Stomach (tissue), 9 donors: Measurements from ENCODE around the gene CCL18. TPM values are rescaled to one million over a fixed set of nuclear protein-coding genes. Genes with fewer than 3 reads are reported as not detected.
"Not testable (repeated sequence)": the region's sequence is repeated elsewhere in the genome, so short reads cannot be mapped to it uniquely, and the experiment has no call there.

Source experiments
- DNase-seq, 2 donors: peaks; one replicate each; pipeline versions ENCODE4 v3.0.0 to v3.0.0-alpha.2; 2013 to 2019
- H3K27ac ChIP-seq, 5 donors: fragments of 200-600 bp in 4 of 5; sonication (generic) in 4 of 5; one replicate each; pipeline ENCODE4 v1.5.1; 2013 to 2019; ENCODE audit warnings: mild to moderate bottlenecking in 1 of 5, moderate library complexity in 1 of 5
- H3K27me3 ChIP-seq, 3 donors: fragments of 200-600 bp; sonication (generic); one replicate each; pipeline ENCODE4 v1.5.1; 2017 to 2019; ENCODE audit warnings: mixed run types in 1 of 3
- H3K36me3 ChIP-seq, 4 donors: fragments of 200-600 bp; sonication (generic); 1 replicate in 3 of 4; 2 replicates in 1 of 4; pipeline ENCODE4 v1.5.1; 2016 to 2019
- H3K4me1 ChIP-seq, 4 donors: fragments of 200-600 bp; sonication (generic); one replicate each; pipeline ENCODE4 v1.5.1; 2016 to 2019
- H3K4me3 ChIP-seq, 4 donors: fragments of 200-600 bp; sonication (generic) in 3 of 4; one replicate each; pipeline ENCODE4 v1.5.1; 2016 to 2019; ENCODE audit warnings: mild to moderate bottlenecking in 1 of 4
- H3K9me3 ChIP-seq, 4 donors: fragments of 200-600 bp; sonication (generic); one replicate each; pipeline ENCODE4 v1.5.1; 2016 to 2019
- EP300 ChIP-seq: sonication (generic); formaldehyde crosslinking; IDR thresholded peaks from one replicate; pipeline ENCODE4 v1.6.1; 2017; ENCODE audit warnings: antibody characterized with exemption
- POLR2A ChIP-seq, 4 donors: fragments of 450-650 bp; IDR thresholded peaks; one replicate each; pipeline ENCODE4 v1.6.1; 2016; ENCODE audit warnings: antibody characterized with exemption in 4 of 4, control low read depth in 2 of 4, mild to moderate bottlenecking in 1 of 4, moderate library complexity in 1 of 4
- POLR2AphosphoS5 ChIP-seq, 3 donors: sonication (generic); formaldehyde crosslinking; IDR thresholded peaks; one replicate each; pipeline ENCODE4 v1.6.1; 2016; ENCODE audit warnings: antibody characterized with exemption in 3 of 3
- WGBS, 5 donors: extraction: QIAGEN DNeasy Blood & Tissue Kit in 3 of 5; methylation state at CpG; one replicate each; pipeline versions ENCODE4 v1.1.5 to v1.1.7; 2013 to 2018; 5-methylcytosine and 5-hydroxymethylcytosine counted together
- intact Hi-C: fragments of 100-400 bp; cut with DNase I; formaldehyde crosslinking; loops from one replicate; pipeline ENCODE4 v1.15.1; 2023; ENCODE audit warnings: low total_unique reads
- polyA plus RNA-seq, 3 donors: library from polyadenylated mRNA; stranded (reverse); fragments of 200-250 nt; gene quantifications; one replicate each; pipeline ENCODE4 v1.2.3, GENCODE V29; 2013
- total RNA-seq, 5 donors: library from RNA; depleted of rRNA; stranded (reverse); fragments of >200 nt; gene quantifications; one replicate each; pipeline versions ENCODE4 v1.1.0 to v1.2.3, GENCODE V29; 2014 to 2016
- TF ChIP-seq, protein P1 (sequence below), 7 experiments: fragments of 450-650 bp in 4 of 7; fragments of 200-600 bp in 3 of 7; sonication (generic) in 3 of 7; IDR thresholded peaks; one replicate each; pipeline ENCODE4 v1.5.1; 2016 to 2019; ENCODE audit warnings: antibody characterized with exemption in 7 of 7, control low read depth in 2 of 7, mild to moderate bottlenecking in 1 of 7
- donor health status: healthy with polysubstance abuse.
- donor health status: Bipolar disorder and iron deficiency.
- donor health status: healthy.

The CCL18 gene
- total and polyA plus RNA-seq, 8 donors, result 0.87 to 12.2 (median 2.5) TPM; not detected in 4

DNA sequence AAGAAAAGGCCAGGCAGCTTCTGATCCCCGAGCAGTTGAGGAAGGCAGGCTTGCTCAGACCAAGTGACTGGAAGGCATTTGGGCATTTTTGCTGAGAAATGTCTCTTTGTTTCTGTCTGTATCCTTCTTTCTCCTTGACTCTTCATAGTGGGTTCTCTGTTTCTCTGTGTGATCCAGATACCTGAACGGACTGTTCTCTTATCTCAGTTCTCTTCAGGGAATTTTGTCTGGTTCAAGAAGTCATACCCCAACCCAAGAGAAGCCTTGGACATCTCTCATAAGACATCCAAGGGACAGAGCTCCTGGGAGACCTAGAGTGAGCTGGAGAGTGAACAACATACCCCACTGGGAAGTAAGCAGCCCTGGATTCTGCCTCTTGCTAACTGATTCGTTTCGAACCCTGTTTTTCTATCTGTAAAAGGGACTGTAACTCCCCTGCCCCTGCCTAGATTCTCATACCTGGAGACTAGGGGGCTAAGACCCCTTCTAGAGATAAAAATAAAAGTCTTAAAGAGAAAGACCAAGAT is 25.3 kb downstream of the CCL18 start:
- 64 to 76% (median 72%) methylated on average over 4 of the region's 4 CpGs for WGBS, 5 donors
- intact Hi-C loops, result no loop called here
- peak overlapping the region in 2 of 5 donors; percentile 18 to 24 for H3K27ac ChIP-seq

DNA sequence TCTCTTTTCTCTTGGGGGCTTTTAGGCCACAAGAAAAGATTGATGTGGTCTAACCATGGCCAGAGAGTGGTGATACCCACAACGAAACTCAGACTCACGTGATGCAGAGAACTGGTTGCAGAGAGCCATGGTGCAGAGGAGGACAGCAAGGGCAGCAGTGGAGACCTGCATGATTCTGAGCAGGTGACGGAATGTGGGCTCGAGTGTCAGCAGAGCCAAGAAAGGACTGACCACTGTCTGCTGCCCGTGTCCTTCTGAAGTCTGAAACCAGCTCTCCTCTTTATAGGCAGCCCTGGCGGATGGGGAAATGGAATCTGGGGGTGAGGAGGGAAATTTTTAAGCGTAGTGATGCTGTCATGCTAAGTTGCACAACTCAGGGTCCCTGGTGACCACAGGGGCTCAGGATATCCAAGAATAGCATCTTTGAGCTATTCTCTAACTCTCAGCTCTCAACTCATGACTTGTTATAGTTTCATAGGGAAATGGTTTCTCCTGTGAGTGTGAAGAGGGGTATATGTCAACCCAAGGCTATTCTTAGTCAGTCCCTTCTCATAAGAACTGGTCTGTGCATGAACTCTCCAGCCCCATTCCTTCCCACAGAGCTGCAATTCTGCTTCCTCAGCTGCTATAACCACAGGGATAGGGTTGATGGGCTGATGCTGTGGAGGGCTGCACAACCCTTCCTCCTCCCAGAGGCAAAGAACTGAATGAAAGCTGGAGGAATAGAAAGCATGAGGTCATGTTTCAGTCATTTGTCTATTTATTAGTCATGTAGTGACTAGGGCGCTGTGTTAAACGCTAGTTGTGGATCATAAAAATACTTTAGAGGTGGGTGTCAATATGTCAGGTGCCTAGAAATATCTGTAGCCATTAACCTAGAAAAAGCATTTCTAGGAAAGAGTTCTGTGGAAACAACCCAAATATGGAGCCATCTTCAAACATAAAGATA is 26.1 kb downstream of the CCL18 start, which contains the start of gene CCL3:
CCL3 (minus strand) TSS at position 256 of the 949 bp plus-strand sequence; CDS start at position 171, 85 bp downstream.
- peak in 1 of 2 donors; percentile 46 for DNase-seq
- H3K4me1 ChIP-seq, result peaks cover 0 to 13% (median 3%) of the 10 kb centered on the region in 4 donors
- WGBS, 5 donors, result 53 to 74% (median 69%) methylated on average over 9 of the region's 9 CpGs
- peaks cover 0 to 21% (median 5%) of the 10 kb centered on the region in 3 donors for H3K27me3 ChIP-seq
- no peaks in the 10 kb centered on the region for H3K9me3 ChIP-seq
- H3K27ac ChIP-seq, result peak within 1 kb of the TSS in 3 of 5 donors; percentile 15 to 24 (median 18)
- no peak within 1 kb of the TSS for H3K4me3 ChIP-seq
- TF ChIP-seq POLR2A (IDR thresholded peaks at IDR 0.05) (no peak), EP300 (no peak), POLR2AphosphoS5 (IDR thresholded peaks at IDR 0.05) (no peak)
- TF ChIP-seq, protein P1, sequence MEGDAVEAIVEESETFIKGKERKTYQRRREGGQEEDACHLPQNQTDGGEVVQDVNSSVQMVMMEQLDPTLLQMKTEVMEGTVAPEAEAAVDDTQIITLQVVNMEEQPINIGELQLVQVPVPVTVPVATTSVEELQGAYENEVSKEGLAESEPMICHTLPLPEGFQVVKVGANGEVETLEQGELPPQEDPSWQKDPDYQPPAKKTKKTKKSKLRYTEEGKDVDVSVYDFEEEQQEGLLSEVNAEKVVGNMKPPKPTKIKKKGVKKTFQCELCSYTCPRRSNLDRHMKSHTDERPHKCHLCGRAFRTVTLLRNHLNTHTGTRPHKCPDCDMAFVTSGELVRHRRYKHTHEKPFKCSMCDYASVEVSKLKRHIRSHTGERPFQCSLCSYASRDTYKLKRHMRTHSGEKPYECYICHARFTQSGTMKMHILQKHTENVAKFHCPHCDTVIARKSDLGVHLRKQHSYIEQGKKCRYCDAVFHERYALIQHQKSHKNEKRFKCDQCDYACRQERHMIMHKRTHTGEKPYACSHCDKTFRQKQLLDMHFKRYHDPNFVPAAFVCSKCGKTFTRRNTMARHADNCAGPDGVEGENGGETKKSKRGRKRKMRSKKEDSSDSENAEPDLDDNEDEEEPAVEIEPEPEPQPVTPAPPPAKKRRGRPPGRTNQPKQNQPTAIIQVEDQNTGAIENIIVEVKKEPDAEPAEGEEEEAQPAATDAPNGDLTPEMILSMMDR (IDR thresholded peaks at IDR 0.05), result no peak
- H3K36me3 ChIP-seq, result no peaks in the 10 kb centered on the region
- intact Hi-C loops, result no loop called here

More for the DNA sequence above, 25.3 kb downstream of the CCL18 start:
- Histone ChIP-seq H3K4me1 (peaks cover 0 to 14% (median 3%) of the 10 kb centered on the region in 4 donors), H3K9me3 (no peaks in the 10 kb centered on the region), H3K27me3 (peaks cover 0 to 21% (median 5%) of the 10 kb centered on the region in 3 donors), H3K4me3 (no peak overlapping the region), H3K36me3 (no peaks in the 10 kb centered on the region)
- TF ChIP-seq EP300 (no peak), POLR2AphosphoS5 (IDR thresholded peaks at IDR 0.05) (no peak), POLR2A (IDR thresholded peaks at IDR 0.05) (no peak)
- TF ChIP-seq, protein P1 (IDR thresholded peaks at IDR 0.05), result no peak
- no peak for DNase-seq

DNA sequence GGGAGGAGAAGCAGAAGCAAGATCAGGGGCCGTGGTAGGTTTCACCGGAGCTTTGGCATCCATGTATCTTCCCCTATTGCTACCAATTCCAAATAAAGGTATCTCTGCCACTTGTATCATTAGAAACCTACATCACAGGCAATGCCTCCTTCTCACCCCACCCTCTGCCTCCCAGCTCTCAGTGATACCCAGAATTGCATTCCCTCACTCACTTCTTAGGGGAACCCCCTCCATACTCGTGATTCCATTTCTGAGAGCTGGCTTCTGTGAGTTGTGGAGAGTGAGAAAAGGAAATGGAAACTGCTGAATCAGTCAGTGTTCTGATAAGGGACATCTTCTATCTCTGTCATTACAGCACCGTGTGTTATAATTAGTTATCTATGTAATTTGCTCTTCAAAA is 28.2 kb downstream of the CCL18 start:
- Histone ChIP-seq H3K27ac (no peak overlapping the region), H3K27me3 (peaks cover 0 to 21% (median 5%) of the 10 kb centered on the region in 3 donors), H3K36me3 (no peaks in the 10 kb centered on the region), H3K4me1 (peaks cover 0 to 6% (median 3%) of the 10 kb centered on the region in 4 donors), H3K9me3 (no peaks in the 10 kb centered on the region), H3K4me3 (no peak overlapping the region)
- WGBS, 5 donors, result 54 to 68% (median 66%) methylated on average over 4 of the region's 4 CpGs
- no peak for DNase-seq
- intact Hi-C loops, result no loop called here
- TF ChIP-seq POLR2A (IDR thresholded peaks at IDR 0.05) (no peak), POLR2AphosphoS5 (IDR thresholded peaks at IDR 0.05) (no peak), EP300 (no peak)
- TF ChIP-seq, protein P1 (IDR thresholded peaks at IDR 0.05), result no peak

DNA sequence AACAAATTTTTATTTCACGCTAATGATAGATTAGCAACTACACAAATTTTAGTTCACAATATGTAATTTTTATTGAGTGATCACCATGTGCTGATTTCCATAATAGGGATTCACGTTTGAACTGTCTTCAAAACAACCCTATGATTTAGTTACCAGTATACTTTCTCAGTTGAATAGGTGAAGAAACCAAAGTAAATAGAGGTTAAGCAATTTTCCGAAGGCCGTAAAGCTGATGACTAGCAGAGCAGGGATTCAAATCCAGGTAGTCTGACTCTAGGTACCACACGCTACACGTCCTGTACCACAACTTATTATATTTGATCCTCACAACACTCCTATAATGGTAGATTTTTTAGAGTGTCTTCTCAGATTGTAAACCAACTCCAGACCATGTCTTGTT is 28.6 kb downstream of the CCL18 start:
- H3K27me3 ChIP-seq, result peaks cover 0 to 21% (median 5%) of the 10 kb centered on the region in 3 donors
- DNase-seq, intact Hi-C loops, H3K36me3 ChIP-seq, H3K4me1 ChIP-seq, H3K27ac ChIP-seq, H3K9me3 ChIP-seq, H3K4me3 ChIP-seq: not testable (repeated sequence)
- WGBS, 5 donors, result 70 to 82% (median 79%) methylated on average over 6 of the region's 6 CpGs
